OCI-LY3 (cell line): ENCODE measurements around the gene VCP.

Experiments
- H2AFZ ChIP-seq: fragments of 200-600, 300-600 bp; shearing (Covaris generic); 2 replicates; pipeline ENCODE4 v1.6.0; 2014; ENCODE audit warnings: antibody characterized with exemption, low read depth, low read length
- H3K27ac ChIP-seq: fragments of 200-600, 300-600 bp; sonication (generic); 2 replicates; pipeline ENCODE4 v1.5.1; 2014; ENCODE audit warnings: mild to moderate bottlenecking, low read length, moderate library complexity, mixed read lengths
- H3K27me3 ChIP-seq: fragments of 200-600, 300-600 bp; sonication (generic); 2 replicates; pipeline ENCODE4 v1.6.1; 2014; ENCODE audit warnings: low read depth, low read length, mixed read lengths
- H3K36me3 ChIP-seq: fragments of 200-600, 300-600 bp; sonication (generic); replicated peaks from 2 replicates; pipeline ENCODE3; 2014; ENCODE audit warnings: low read depth, low read length, mixed read lengths
- H3K4me1 ChIP-seq: fragments of 300-600, 200-600 bp; sonication (generic); 2 replicates; pipeline ENCODE4 v1.6.1; 2014; ENCODE audit warnings: low read length, mixed read lengths
- H3K4me2 ChIP-seq: fragments of 200-600, 300-600 bp; sonication (generic); 2 replicates; pipeline ENCODE4 v1.6.1; 2014; ENCODE audit warnings: low read length, mixed read lengths
- H3K4me3 ChIP-seq: fragments of 300-600, 200-600 bp; sonication (generic); 2 replicates; pipeline ENCODE4 v1.5.1; 2014; ENCODE audit warnings: antibody characterized with exemption, mild to moderate bottlenecking, low read length, moderate library complexity
- H3K79me2 ChIP-seq: fragments of 300-600, 200-600 bp; shearing (Covaris generic); 2 replicates; pipeline ENCODE4 v1.6.1; 2014; ENCODE audit warnings: mild to moderate bottlenecking, low read length, mixed read lengths
- H3K9ac ChIP-seq: fragments of 300-600, 200-600 bp; shearing (Covaris generic); 2 replicates; pipeline ENCODE4 v1.6.0; 2014; ENCODE audit warnings: mild to moderate bottlenecking, low read length, moderate library complexity
- H3K9me3 ChIP-seq: fragments of 200-600, 300-600 bp; shearing (Covaris generic); 2 replicates; pipeline ENCODE4 v1.6.1; 2014; ENCODE audit warnings: low read length, mixed read lengths; ENCODE audit not compliant: insufficient read depth
- H4K20me1 ChIP-seq: fragments of 200-600, 300-600 bp; sonication (generic); 2 replicates; pipeline ENCODE4 v1.6.1; 2016; ENCODE audit warnings: low read length, mixed read lengths; ENCODE audit not compliant: insufficient read depth
- CTCF ChIP-seq: fragments of 200-600, 300-600 bp; sonication (generic); IDR thresholded peaks from 2 replicates; pipeline ENCODE4 v1.5.1; 2014; ENCODE audit warnings: antibody characterized with exemption, low read length, low read depth
- EZH2phosphoT487 ChIP-seq: fragments of 200-600 bp; shearing (Covaris generic); IDR thresholded peaks from 2 replicates; pipeline ENCODE4 v1.6.1; 2018; ENCODE audit warnings: antibody characterized with exemption, mixed run types, low read depth

VCP gene

GRCh38 chr9:35115680-35116538 lies 43.5 kb upstream of the VCP start, which contains the start of gene ATOSB:
ATOSB (minus strand) TSS chr9:35115862; CDS start chr9:35108274, 7,588 bp downstream.
- Histone ChIP-seq H3K9me3 (no peaks in the 10 kb centered on the region), H3K4me1 (peaks cover 36% of the 10 kb centered on the region), H3K79me2 (peaks cover 17% of the 10 kb centered on the region), H3K27me3 (no peaks in the 10 kb centered on the region), H2AFZ (peak within 1 kb of the TSS; percentile 74), H3K4me3 (peak within 1 kb of the TSS; percentile 99), H3K36me3 (no peaks in the 10 kb centered on the region), H3K9ac (peak within 1 kb of the TSS; percentile 91), H3K27ac (peak within 1 kb of the TSS; percentile 85), H4K20me1 (no peaks in the 10 kb centered on the region), H3K4me2 (peak within 1 kb of the TSS; percentile 98)
- TF ChIP-seq CTCF, result no peak
- no peak for TF ChIP-seq EZH2phosphoT487

GRCh38 chr9:35114840-35115628 lies 42.6 kb upstream of the VCP start:
- no peaks in the 10 kb centered on the region for H3K9me3 ChIP-seq
- TF ChIP-seq CTCF (no peak), EZH2phosphoT487 (no peak)
- H3K4me1 ChIP-seq, result peaks cover 43% of the 10 kb centered on the region
- H4K20me1 ChIP-seq, result 0 out of 2 replicates have a peak, but pooled peaks cover 5% of the 10 kb centered on the region
- peak overlapping the region; percentile 91 for H3K9ac ChIP-seq
- H3K27ac ChIP-seq, result peak overlapping the region; percentile 85
- no peaks in the 10 kb centered on the region for H3K27me3 ChIP-seq
- peak overlapping the region; percentile 99 for H3K4me3 ChIP-seq
- H3K79me2 ChIP-seq, result peaks cover 17% of the 10 kb centered on the region
- H3K4me2 ChIP-seq, result peak overlapping the region; percentile 98
- 0 out of 2 replicates have a peak overlapping the region, but pooled peaks have one; percentile 25 for H2AFZ ChIP-seq
- H3K36me3 ChIP-seq, result no peaks in the 10 kb centered on the region

DNA sequence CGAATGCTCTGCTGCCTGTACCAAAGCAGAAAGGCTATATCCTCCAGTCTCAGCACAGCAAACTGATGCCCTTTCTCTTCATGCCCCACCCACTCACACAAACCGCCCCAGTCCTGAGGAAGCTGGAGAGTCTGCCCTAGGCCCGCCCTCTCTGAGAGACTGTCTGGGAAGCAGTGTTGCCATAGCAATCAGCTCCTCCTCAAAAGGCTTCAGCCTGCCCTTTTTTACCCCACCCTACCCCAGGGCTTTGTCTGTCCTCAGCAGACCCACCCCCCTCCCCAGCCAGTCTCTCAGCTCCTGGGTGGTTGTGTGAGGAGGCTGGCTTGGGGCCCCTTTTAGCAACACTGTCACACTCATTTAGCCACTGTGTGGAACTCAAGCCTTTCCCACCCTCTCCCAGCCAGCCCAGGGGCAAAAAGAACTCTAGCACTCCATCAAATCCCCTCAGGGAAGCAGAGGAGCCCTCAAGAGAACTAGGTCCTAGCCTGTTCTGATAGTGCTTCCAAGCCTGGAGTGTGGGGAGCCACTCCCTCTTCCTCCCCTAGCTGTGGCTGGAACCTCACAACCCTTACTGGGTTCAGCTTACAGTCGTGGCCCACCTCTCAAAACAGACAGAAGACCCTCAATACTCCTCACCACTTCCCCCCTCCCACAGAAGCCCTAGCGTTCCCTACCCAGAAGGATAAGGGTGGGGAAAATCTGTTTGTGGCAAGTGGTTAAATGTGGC lies 41.9 kb upstream of the VCP start:
- Histone ChIP-seq H3K36me3 (no peaks in the 10 kb centered on the region), H3K4me3 (peak overlapping the region; percentile 99), H3K9ac (peak overlapping the region; percentile 91), H3K27me3 (no peaks in the 10 kb centered on the region), H4K20me1 (0 out of 2 replicates have a peak, but pooled peaks cover 5% of the 10 kb centered on the region), H3K27ac (peak overlapping the region; percentile 85), H2AFZ (0 out of 2 replicates have a peak overlapping the region, but pooled peaks have one; percentile 25), H3K79me2 (peaks cover 17% of the 10 kb centered on the region), H3K9me3 (no peaks in the 10 kb centered on the region), H3K4me1 (peaks cover 43% of the 10 kb centered on the region), H3K4me2 (peak overlapping the region; percentile 98)
- TF ChIP-seq EZH2phosphoT487 (no peak), CTCF (no peak)
